Measurements from ENCODE around the gene PIMREG.

GRCh38 chr17:6473128-6473767 is 29.0 kb downstream of the PIMREG start:
- peak; percentile 95 for TF ChIP-seq CTCF (IDR thresholded peaks at IDR 0.05; ENCODE audit: borderline replicate concordance, extremely low read depth, low read length, poor library complexity, severe bottlenecking)
- TF ChIP-seq EZH2 (IDR thresholded peaks at IDR 0.05; ENCODE audit: borderline replicate concordance, low read depth, low read length, severe bottlenecking) = no peak
